ENCODE results near the gene GPR132. TPM values are rescaled to one million over a fixed set of nuclear protein-coding genes. Genes with fewer than 3 reads are reported as not detected.

GPR132 gene
- total and polyA plus RNA-seq, 2 of the 8 experiments (the other 6 are each of a cell fraction or from before 2014, with no cell fraction given), result 0.11 TPM; not detected in 1

DNA sequence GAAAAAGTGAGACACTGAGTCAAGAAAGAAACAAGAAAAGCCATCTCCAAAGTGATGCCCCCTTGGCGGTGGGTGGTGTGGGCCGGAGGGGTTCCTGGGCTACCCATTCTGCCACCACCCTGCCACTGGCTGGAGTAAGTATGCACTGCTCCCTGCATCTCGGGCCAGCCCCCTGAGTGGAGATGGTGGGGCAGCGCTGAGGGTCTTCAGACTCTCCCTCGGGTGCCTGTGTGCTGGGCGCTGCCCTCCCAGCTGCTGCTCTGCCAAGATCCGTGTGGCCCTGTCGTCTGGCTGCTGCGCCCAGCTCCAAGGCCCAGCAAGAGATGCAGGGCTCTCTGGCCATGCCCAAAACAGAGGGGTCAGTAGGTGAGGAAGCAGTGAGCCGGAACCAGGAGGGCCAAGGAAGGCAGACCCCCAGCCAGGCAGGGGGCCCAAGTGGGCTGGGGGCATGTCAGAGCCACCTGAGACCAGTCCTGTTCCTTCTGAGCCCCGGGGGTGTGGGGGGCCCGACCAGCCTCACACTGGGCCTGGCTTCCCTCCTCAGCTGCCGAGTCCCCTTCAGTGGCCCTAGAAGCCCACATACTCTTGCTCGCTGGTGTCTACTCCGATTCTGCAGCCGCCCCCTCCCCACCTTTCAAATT, 5.2 kb downstream of the GPR132 start:
- TF ChIP-seq EGR1 (IDR thresholded peaks at IDR 0.05; ENCODE audit: borderline replicate concordance, low read depth, low read length), result no peak
- no peak for TF ChIP-seq RFX5 (IDR thresholded peaks at IDR 0.05; ENCODE audit: borderline replicate concordance, low read depth, low read length)
- no peak for TF ChIP-seq TAF7 (optimal IDR thresholded peaks at IDR 0.05; ENCODE audit: borderline replicate concordance, low read depth, low read length)
- TF ChIP-seq POLR2AphosphoS5 (IDR thresholded peaks at IDR 0.05; ENCODE audit: low read depth, low read length), result no peak
- no peak for TF ChIP-seq POU5F1 (IDR thresholded peaks at IDR 0.05; ENCODE audit: low read depth, low read length)
- TF ChIP-seq CBX5 (IDR thresholded peaks at IDR 0.05; ENCODE audit: low read depth, low read length), result no peak
- no peak for TF ChIP-seq MAFK (IDR thresholded peaks at IDR 0.05; ENCODE audit: low read depth, low read length)
- TF ChIP-seq SP2 (IDR thresholded peaks at IDR 0.05; ENCODE audit: low read length), result no peak
- no peak for TF ChIP-seq PHF8 (conservative IDR thresholded peaks at IDR 0.05; ENCODE audit: low read depth, low read length)
- no peak for TF ChIP-seq HDAC2 (IDR thresholded peaks at IDR 0.05; ENCODE audit: borderline replicate concordance in 1 of 2, low read depth in 2 of 2, low read length in 2 of 2)
- TF ChIP-seq SP1 (IDR thresholded peaks at IDR 0.05; ENCODE audit: low read depth, low read length), result no peak
- TF ChIP-seq CREB1 (IDR thresholded peaks at IDR 0.05), result no peak
- no peak for TF ChIP-seq EZH2 (IDR thresholded peaks at IDR 0.05; ENCODE audit: low read depth, low read length, severe bottlenecking)
- TF ChIP-seq ASH2L (IDR thresholded peaks at IDR 0.05; ENCODE audit: low read length), result no peak
- H3K23ac ChIP-seq (ENCODE audit: insufficient read length), result no peak overlapping the region
- no peak overlapping the region for H3K9ac ChIP-seq (replicated peaks in 1 of 4; ENCODE audit: extremely low read depth in 1 of 4, low read depth in 3 of 4, low read length in 3 of 4)
- no peak overlapping the region for H3K4ac ChIP-seq (replicated peaks; ENCODE audit: insufficient read length, low read depth, low read length)
- no peaks in the 10 kb centered on the region for H3K79me1 ChIP-seq (ENCODE audit: low read depth, low read length)
- H3K4me3 ChIP-seq (ENCODE audit: extremely low read depth in 1 of 4, insufficient read depth in 2 of 4, low read depth in 3 of 4, low read length in 4 of 4), result no peak overlapping the region
- no peak overlapping the region for H3K56ac ChIP-seq (replicated peaks; ENCODE audit: insufficient read length, low read depth, low read length)
- no peak overlapping the region for H2AFZ ChIP-seq (ENCODE audit: low read length)
- peaks cover 7% of the 10 kb centered on the region; the same call in 1 of the 2 replicates for H3K23me2 ChIP-seq (ENCODE audit: low read depth, low read length)
- H3K4me2 ChIP-seq (ENCODE audit: insufficient read depth in 1 of 2, low read depth in 2 of 2, low read length in 2 of 2), result no peak overlapping the region
- H3K9me3 ChIP-seq (ENCODE audit: insufficient read depth in 2 of 2, low read depth in 1 of 2, low read length in 1 of 2), result no peaks in the 10 kb centered on the region
- CTCF ChIA-PET (ENCODE audit: partially characterized antibody), result interaction anchor here (0.9 to 5.9 kb wide), 4 partner anchors 13 to 44 kb away, joined by 3 to 30 read pairs (median 14); no protein-coding TSS in a partner anchor
- peaks cover 2 to 23% (median 18%) of the 10 kb centered on the region in 4 experiments; a peak in 5 of 7 replicates for H3K27me3 ChIP-seq (replicated peaks in 1 of 4; ENCODE audit: control insufficient read depth in 3 of 4, extremely low read depth in 1 of 4, insufficient read depth in 3 of 4, low read length in 3 of 4)
- no peak overlapping the region for H2BK12ac ChIP-seq (ENCODE audit: low read depth, low read length)
- H3K36me3 ChIP-seq (ENCODE audit: control insufficient read depth in 2 of 4, insufficient read depth in 4 of 4, low read length in 3 of 4), result no peaks in the 10 kb centered on the region
- DNase-seq (ENCODE audit: low read depth in 1 of 2, low spot score in 2 of 2), result no peak
- no peak overlapping the region for H2BK15ac ChIP-seq (ENCODE audit: low read length)
- no peak overlapping the region for H2BK20ac ChIP-seq (ENCODE audit: low read length)
- H3K79me2 ChIP-seq (ENCODE audit: control insufficient read depth in 1 of 2, insufficient read depth in 2 of 2, low read length in 2 of 2), result no peaks in the 10 kb centered on the region
- POLR2A ChIA-PET (ENCODE audit: partially characterized antibody), result interaction anchor here (1.0 kb wide), 1 partner anchor 11 kb away, joined by 3 read pairs; no protein-coding TSS in a partner anchor
- H3K4me1 ChIP-seq (replicated peaks in 1 of 4; ENCODE audit: control insufficient read depth in 3 of 4, insufficient read depth in 4 of 4, low read length in 3 of 4), result peaks cover 0 to 21% (median 14%) of the 10 kb centered on the region in 4 experiments; a peak in 6 of 7 replicates
- FAIRE-seq, result no peak
- H4K91ac ChIP-seq (replicated peaks; ENCODE audit: insufficient read length, low read length), result no peak overlapping the region
- no peak overlapping the region for H3K14ac ChIP-seq (ENCODE audit: insufficient read length)
- H4K20me1 ChIP-seq (replicated peaks in 1 of 2; ENCODE audit: control insufficient read depth in 1 of 2, insufficient read depth in 2 of 2, low read length in 2 of 2), result peaks cover 0 to 1% of the 10 kb centered on the region in 2 experiments
- no peak overlapping the region for H4K5ac ChIP-seq (ENCODE audit: insufficient read length, low read depth, low read length)
- H2BK120ac ChIP-seq (replicated peaks; ENCODE audit: low read depth, low read length), result no peak overlapping the region
- no peak overlapping the region for H2BK5ac ChIP-seq (ENCODE audit: low read depth, low read length)
- no peak overlapping the region for H3K27ac ChIP-seq (ENCODE audit: low read depth, low read length)
- H2AK5ac ChIP-seq (ENCODE audit: low read depth, low read length), result no peak overlapping the region
- WGBS, 2 experiments (ENCODE audit: extremely low coverage in 1 of 2, insufficient coverage in 1 of 2, insufficient read length in 1 of 2, insufficient replicate concordance in 2 of 2, low coverage in 1 of 2, low lambda C conversion rate in 2 of 2, missing lambda C conversion rate in 1 of 2), result 84% methylated on average over 16 of the region's 16 CpGs; no CpG with 5 or more reads in 1 of the 2 experiments
- no peak overlapping the region for H3K18ac ChIP-seq (ENCODE audit: extremely low read depth, low read length)
- peak overlapping the region; percentile 45; the same call in 1 of the 2 replicates for H4K8ac ChIP-seq (ENCODE audit: extremely low read depth, insufficient read depth, low read length)

Measured in H1 (cell line).